ENCODE measurements around the gene GATA5.

The GATA5 gene

DNA sequence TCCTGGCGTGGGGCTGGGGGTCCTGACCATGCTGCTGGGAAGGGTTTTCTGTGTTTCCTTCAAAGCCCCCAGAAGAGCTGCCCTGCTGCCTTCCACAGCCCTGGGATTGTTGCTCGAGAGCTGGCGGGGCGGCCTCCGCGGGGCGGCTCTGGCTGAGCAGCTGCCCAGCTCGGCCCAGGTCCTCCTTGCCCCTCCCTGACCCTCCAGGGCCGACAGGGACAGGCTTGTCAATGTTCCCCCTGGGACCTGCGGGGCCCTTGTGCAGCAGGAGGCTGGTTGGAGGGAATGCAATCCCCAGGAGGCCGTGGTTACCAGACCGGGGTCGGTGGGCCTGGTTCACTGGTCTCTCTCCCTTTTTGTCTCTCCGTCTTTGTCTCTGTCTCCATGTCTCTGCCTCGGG, 19.9 kb downstream of the GATA5 start:
- DNase-seq (ENCODE audit: low spot score) (no peak), FAIRE-seq (no peak)

DNA sequence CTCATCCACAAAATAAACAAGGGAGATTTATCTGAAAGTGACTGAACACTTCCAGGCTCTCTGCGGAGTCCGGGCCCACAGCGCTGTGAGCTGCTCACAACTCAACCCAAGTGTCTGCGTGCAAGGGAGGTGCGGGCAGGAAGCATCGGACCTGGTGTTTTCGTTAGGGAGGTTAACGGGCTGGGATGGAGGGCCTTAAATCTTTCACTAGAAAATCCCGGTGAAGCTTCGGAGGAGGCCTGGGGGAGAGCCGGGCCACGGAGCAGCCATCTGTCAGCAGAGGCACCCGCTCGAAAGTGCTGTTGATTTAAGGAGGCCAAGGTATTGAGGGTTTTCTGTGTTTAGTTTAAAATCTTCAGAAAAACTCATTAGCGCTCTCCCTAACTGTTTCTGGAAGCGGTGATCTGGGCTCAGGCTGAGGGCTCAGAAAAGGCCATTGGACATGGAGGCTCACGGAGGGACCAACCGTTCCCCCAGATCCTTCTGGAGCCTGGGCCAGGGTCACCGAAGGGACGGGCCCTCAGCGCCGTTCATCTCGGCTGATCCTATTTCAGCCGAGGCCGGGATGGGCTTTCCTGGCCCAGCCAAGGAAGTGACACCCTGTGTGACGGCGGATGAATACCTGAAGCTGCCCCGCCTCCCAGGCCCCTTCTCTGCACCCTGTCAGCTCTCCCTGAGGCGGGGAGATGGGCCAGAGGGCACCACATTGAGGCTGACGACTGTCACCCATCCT, 20.7 kb downstream of the GATA5 start:
- FAIRE-seq = no peak
- DNase-seq (ENCODE audit: low spot score) = no peak

DNA sequence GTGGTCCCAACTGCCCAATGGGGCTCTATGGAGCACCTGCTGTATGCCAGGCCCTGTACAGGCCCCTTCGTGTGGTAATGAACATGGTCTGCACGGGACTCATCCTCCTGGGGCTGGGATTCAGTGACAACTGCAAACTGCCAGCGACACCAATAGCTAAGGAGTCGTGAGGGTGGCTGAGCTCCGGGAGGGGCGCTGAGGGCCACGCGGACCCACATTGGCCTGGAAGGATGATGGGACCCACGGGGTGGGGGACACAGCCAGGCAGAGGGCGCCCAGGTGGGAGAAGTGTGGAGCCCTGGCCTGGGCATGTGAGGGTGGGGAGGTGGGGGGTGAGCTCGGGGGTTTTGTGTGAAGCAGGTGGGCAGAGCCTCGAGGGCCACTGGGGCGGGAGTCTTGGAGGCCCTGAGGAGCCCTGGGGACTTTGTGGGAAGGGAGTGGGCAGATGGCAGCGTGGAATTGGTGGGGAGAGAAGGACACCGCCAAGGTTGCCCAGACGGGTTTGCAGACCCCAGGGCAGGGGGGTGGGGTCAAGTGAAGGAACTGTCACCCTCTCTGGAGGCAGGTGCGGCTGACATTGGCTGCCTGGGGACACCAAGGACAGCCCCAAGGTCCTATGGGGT, 22.5 kb downstream of the GATA5 start:
- no peak for DNase-seq (ENCODE audit: low spot score)
- no peak for FAIRE-seq

DNA sequence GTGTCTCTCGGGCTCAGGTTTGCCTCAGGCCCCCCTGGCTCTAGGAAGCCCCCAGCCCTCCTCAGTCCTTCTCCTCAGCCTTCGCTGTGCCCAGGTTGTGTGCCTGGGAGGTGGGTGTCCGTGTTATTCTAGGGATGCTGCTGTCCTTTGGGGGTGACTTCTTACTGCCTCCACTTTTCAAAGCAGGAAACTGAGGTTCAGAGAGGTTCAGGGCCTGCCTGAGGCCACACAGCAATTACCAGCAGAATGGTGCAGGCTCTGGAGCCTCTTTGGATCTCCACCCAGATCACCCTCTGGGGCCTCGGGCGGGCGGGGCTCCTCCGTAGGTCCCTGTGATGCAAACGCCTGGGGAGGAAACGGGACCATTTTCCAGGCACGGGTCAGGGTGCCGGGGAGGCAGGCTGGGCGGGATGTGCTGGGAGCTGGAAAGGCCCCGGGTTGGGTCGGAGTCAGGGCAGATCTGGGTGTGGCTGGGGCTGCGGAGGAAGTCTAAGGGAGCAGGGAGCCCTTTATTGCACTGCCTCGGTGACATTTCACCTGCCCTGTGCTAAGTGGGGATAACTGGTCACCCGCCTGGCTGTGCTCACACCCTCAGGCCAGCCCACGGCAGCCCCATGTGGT, 23.2 kb downstream of the GATA5 start:
- DNase-seq (ENCODE audit: low spot score) (no peak), FAIRE-seq (no peak)

DNA sequence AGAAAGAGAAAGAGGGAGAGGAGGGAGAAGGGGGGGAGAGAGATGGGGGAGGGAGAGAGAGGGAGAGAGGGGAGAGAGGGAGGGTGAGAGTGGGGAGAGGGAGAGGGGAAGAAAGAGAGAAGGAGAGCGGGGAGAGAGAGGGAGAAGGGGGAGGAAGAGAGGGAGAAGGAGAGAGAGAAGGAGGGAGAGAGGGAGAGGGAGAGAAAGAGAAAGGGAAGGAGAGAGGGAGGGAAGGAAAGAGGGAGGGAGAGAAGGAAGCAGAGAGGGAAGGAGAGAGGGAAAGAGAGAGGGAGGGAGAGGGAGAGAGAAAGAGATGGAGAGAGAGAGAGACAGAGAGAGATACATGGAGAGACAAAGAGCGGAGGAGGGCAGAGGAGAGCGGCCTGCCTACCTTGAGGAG, 23.8 kb downstream of the GATA5 start:
- FAIRE-seq (no peak), DNase-seq (ENCODE audit: low spot score) (no peak)

DNA sequence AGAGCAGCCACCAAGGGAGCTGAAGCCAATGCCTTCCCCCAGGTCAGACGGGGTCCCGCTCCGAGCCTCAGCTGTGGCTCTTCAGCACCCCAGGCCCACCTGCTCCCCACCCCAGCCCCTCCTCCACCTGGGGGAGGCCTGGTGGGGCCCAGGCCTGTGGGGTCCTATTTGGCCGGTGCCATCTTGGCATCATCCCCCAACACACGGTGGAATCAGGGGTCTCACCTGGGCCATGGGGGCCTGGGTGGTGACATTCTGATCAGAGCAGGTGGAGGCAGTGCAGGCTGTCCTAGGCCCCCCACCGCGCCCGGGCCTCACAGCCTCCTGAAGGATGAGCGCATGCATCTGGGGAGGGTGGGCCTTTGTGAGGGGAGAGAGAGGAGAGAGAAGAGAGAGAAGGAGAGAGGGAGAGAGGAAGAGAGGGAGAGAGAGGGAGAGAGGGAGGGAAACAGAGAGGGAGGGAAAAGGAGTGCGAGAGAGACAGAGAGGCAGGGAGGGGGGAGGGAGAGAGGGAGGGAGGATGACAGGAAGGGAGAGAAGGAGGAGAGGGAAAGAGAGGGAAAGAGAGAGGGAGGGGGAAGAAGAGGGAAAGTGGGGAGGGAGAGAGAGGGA, 24.5 kb downstream of the GATA5 start:
- DNase-seq (ENCODE audit: low spot score) (no peak), FAIRE-seq (no peak)

DNA sequence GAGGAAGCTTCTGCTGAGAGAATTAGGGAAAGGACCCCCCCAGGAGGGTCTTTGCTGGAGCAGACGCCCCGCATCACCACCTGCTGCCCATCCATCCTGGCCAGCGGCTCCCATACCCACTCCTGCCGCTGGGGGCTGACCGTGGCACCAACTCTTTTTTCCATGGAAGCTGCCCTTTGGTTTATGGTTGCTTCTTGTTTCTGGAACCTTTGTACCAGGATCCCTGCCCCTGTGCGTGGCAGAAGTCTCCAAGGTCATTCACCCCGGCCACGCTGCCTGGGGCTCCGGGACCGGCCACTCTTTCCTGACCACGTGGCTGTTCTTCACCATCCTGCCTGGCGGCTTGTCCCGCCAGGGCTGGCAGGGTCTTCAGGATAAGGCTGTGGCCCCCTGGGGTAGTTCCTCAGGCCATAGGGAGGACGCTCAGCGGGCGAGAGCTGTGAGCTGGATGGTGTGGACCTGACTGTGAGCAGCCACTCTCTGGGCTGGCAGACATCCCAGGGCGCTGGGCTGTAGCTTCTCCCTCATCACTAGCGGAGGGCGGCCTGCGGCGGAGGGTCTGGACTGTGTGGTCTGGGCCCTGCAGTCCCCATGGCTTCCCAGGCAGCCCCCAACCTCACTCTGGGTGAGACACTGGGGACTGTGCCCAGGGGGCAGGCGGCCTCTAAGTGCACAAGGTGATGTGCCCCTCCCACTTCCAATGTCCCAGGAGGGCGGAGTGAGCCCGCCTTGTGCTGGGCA, 25.7 kb downstream of the GATA5 start:
- DNase-seq (ENCODE audit: low spot score) = no peak
- no peak for FAIRE-seq

DNA sequence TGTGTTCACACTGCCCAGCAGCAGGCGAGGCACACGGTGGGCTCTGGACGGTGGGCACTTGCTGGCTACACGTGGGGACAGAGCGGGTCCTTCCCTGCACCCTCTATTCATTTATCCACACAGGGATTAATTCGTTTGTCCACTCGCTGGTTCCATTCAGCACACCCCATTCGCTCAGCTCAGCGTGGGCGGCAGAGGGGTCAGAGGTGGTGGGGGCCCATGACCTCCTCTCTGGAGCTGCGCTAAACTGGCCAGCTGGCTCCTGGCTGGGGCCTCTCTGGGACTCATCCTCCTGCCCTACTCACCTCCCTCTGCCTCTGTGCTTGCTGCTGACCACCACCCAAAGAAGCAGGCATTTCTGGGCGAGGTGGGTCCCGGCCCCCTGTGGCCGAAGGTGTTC, 27.0 kb downstream of the GATA5 start:
- no peak for DNase-seq (ENCODE audit: low spot score)
- FAIRE-seq = no peak

DNA sequence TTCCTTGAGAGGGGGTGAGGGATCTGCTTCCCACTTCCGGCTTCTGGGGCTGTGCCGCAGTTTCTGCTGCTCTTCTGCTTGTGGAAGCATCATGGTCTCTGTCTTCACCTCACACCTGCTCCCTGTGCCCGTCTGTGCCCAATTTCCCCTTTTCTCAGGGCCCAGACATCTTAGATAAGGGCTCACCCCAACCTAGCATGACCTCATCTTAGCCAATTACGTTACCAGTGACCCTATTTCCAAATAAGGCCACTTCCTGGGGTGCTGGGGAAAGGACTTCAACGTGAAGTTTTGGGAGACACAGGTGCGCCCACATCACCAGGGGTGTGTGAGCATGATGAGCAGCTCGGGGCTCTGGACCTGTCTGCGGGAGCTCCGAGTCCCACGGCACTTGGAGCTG, 27.8 kb downstream of the GATA5 start:
- DNase-seq (ENCODE audit: low spot score) = no peak
- no peak for FAIRE-seq

DNA sequence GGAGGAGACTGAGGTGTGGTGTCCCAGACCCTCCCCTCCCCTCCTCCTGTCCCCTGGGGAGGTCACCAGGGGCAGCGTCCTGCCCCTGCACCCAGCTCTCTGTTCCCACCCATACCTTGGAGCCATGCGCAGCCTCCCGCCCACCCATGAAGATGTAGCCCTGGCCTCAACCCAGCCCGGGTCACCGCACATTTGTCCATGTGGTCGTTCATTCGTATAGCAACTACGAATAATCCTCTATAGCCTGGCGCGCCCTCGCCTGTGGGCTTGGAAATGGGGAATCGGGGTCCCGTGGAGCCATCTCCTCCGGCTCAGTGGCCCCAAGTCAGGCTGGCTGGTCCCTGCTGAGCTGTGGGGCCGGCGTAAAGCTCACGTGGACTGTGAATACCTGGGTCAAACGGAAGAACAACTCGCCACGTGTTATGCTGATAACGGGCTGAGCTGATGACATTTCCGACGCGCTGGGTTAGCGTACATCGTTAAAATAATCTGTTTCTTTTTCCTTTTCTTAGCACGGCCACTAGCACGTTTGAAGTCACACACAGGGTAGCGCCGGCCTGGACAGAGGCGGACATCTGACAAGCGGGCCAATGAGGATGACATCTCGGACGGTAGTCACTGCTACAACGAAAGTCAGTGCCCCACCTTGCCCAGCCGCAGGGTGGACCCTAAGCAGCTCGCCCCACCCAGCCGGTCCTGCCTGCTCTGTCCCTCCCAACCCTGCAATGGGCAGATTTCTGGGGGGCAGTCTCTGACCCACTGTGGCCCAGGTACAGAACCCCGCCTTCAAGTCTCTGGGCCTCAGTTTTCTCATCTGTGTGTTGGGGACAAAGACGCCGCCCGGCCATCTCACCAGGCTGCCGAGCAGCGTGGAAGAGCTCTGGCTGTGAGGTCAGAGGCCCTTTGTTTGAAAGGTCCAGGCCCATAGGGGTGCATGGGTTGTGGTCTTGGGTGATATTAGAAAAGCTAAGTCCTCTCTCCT, 28.6 kb downstream of the GATA5 start:
- FAIRE-seq = no peak
- no peak for DNase-seq (ENCODE audit: low spot score)

DNA sequence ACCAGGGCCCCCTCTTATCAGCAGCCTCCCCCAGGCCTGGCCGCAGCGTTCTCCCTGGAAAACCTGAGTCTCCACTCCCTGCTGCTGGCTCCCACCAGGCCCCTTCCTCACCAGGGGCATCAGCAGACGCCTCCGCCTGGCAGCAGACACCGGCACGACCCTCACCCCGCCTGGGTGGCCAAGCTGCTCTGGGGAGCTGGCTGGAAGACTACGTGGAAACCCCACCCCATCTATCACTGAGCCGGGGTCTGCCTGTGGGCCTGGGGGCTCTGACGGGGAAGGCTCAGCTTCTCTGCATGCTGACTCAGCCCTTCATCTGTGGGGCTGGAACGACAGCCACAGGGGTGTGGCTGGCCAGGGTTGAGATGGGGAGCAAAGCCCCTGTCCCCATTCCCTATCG, 29.3 kb downstream of the GATA5 start:
- DNase-seq (ENCODE audit: low spot score) (no peak), FAIRE-seq (no peak)

DNA sequence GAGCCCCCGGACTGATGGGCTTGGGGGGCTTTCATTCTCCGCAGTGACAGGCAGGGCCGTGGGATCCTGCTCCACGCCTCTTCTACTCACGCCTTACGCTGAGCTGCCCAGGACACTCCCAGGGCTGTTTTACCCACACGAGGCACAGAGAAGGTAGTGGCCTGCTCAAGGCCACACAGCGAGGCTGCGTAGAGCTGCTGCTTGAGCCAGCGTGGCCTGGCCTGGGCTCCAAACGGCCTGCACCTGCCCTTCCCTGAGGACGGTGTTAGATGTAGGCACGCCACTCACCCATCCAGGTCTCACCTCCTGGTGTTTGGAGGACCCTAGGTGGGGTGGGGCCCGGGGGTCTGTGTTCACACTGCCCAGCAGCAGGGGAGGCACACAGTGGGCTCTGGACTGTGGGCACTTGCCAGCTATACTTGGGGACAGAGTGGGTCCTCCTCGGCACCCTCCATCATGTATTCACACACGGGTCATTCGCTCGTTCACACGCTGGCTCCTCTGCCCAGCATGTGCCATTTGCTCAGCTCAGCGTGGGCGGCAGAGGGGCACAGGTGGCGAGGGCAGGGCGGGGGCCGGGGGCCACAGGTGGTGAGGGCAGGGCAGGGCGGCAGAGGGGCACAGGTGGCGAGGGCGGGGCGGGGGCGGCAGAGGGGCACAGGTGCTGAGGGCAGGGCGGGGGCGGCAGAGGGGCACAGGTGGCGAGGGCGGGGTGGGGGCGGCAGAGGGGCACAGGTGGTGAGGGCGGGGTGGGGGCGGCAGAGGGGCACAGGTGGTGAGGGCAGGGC, 30.0 kb downstream of the GATA5 start:
- DNase-seq (ENCODE audit: low spot score) (no peak), FAIRE-seq (no peak)

DNA sequence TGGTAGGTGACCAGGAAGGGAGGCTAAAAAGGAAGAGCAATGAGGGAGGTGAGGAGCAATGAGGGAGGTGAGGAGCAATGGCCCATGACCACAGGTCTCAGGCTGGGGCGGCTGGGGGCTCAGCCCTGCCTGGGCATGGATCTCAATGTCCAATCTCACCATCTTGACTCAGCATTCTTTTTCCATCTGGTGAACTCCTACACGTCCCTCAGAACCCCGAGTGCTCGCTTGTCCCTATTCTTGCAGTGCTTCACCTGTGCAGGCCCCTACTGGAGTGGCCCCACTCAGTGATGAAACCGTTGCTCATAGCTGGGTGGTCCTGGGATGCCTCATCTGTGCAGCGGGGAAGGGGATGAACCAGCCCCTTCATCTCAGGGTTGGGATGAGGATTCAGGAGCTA, 31.5 kb downstream of the GATA5 start:
- DNase-seq (ENCODE audit: low spot score) = no peak
- no peak for FAIRE-seq

DNA sequence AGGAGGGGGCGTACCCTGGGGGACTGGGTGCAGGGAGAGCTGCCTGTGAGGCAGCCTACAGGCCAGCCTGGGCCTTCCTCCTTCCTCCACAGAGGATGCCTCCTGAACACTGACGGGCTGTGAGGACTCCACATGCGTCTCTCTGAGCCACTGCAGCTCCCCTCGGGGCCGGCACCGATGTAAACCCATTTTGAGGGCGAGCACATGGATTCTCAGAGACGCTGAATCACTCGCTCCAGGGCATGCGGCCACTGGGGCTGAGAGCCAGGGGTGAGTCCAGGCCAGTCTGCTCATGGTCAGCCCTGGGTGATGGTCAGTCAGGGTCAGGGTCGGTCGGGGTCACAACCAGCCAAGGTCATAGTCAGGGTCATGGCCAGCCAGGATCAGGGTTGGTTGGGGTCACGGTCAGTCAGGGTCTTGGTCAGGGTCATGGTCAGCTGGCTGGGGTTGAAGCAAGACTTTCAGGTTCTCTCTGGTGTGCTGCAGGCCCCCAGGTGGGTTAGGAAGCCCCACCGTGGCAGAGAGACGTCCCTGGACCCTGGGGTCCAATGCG, 33.7 kb downstream of the GATA5 start:
- FAIRE-seq (no peak), DNase-seq (ENCODE audit: low spot score) (no peak)

DNA sequence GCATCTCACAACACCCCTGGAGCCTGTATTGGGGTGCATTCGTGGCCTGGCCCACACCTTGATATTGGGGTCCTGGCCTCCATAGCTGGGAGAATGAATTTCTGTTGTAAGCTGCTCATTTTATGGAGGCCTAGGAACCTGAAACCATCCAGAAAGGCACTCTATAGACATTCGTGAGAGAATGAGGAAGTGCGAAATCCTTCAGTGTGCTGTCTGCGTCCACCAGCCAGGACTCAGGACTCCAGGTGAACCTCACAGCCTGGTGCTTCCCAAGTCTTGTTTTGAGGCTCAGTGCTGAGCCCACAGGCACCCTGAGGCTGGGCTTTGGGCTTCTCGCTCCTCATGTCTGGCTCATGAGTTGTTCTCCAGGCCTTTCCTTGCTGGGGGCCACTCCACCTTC, 36.6 kb downstream of the GATA5 start:
- FAIRE-seq (no peak), DNase-seq (ENCODE audit: low spot score) (no peak)

DNA sequence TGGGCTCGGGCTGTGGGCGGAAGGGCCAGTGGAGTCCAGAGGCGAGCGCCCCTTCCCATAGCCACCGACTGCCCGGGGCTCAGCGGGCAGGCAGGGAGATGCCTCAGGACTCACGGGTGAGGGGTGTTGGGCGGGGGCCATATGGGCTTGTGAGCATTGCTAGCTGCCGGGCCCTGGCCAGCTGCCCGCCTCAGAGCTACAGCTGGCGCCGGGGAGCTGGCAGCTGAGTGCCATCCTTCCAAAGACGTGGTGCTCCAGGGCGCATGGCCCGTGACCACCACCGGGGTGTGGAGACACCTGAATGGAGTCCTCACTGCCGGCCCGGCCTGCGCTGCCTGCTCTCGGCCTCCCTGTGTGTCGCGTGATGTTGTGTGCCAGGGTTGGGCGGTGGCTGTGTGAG, 37.9 kb downstream of the GATA5 start:
- no peak for DNase-seq (ENCODE audit: low spot score)
- FAIRE-seq = no peak

DNA sequence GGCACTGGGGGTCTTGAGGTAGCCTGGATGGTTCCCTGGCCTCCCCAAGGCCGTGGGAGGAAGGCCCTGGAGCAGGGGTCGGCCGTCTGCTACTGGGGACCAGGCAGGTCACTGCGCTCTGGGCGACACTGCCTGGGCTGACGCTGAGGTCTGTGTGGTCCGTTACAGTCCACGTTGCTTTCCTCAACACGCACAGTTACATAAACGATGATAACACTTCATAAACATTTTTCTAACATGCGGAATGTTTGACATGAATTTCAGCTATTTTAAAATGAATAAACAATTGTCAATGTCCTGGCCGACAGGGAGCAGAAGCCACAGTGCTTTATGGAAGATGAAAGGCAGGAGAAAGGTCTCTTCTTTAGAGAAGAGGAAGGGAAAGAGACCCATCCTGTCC, 38.3 kb downstream of the GATA5 start:
- FAIRE-seq (no peak), DNase-seq (ENCODE audit: low spot score) (no peak)

DNA sequence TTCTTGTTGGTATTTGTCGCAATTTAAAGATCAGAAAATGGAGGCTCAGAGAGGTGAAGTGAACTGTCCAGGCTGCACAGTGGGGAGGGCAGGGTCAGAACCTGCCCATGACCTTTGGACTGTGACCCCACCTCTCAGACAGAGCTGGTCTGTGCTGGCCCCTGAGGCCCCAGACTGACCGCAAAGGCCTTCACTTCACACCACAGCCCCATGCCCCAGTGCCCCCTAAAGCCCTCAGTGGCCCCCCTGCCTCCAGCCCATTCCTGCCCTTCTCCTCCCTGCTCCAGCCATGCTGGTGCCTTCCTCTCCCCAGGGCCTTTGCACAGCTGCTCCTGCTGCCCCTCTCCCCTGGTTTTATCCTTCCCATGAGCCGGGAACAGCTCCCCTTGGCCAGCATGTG, 39.1 kb downstream of the GATA5 start:
- DNase-seq (ENCODE audit: low spot score) (no peak), FAIRE-seq (no peak)

DNA sequence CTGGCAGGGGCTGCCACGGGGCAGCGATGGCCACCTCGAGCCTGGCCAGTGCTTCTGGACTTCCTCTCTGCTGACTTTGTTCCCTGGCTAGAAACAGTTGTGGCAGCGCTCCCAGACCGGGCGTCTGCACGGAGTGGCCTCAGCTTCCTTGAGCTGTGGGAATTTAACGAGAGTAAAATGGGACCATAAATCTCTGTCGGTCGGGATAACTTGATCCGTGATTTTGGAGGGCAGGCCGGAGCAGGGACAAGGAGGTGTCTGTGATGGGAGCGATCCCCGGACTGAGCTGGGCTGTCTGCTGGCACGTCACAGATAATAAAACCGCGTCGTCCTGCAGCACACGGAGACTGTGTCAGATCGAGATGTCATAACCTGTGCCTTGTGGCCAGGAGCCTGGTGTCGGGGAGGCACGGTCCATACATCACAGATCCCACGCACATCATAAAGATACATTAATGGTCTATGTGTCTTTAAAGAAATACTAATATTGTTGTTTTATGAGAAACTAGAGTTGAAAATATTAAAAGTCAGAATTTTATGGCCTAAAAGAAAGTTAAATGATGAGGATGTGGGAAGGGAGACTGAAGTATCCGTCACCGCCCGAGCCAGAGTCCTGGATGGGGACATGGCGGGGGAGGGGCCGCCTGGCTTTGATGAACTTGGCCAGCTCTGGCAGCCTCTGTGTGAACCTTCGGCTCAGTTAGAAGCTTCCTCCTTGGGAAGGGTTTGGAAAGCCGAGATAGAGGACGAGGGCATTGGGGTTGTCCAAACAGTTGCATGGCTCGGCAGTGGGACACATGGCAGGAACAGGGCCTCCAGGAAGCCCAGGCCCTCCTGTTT, 41.9 kb downstream of the GATA5 start:
- DNase-seq (ENCODE audit: low spot score) (no peak), FAIRE-seq (no peak)
